GM13976 (cell line): ENCODE measurements around the gene KRTDAP.

Experiments
- DNase-seq: peaks from one replicate; pipeline ENCODE4 v3.0.0; 2012; ENCODE audit warnings: low spot score
- CTCF ChIP-seq: IDR thresholded peaks from 2 replicates; pipeline ENCODE4 v1.5.1; 2012; ENCODE audit warnings: borderline replicate concordance, mild to moderate bottlenecking; ENCODE audit not compliant: insufficient read depth; ENCODE audit errors: extremely low read depth, missing control alignments, control extremely low read depth
- in situ Hi-C: fragments of 300-500 bp; cut with MboI; formaldehyde crosslinking; loops from one replicate; pipeline ENCODE4 v1.12.0; 2022; ENCODE audit warnings: low sequenced_read_pairs, mixed read lengths, inconsistent platforms; ENCODE audit not compliant: unreplicated experiment

The KRTDAP gene

GRCh38 chr19:35522745-35523327 lies 32.6 kb upstream of the KRTDAP start:
- no peak for TF ChIP-seq CTCF
- in situ Hi-C loops = no loop called here
- no peak for DNase-seq

- no peak for DNase-seq
- TF ChIP-seq CTCF = no peak
- in situ Hi-C loops = no loop called here
These were observed 31.0 kb upstream of the KRTDAP start for GRCh38 chr19:35521124-35521743.

GRCh38 chr19:35519291-35519690 lies 29.0 kb upstream of the KRTDAP start:
- DNase-seq = no peak
- in situ Hi-C loops = no loop called here
- TF ChIP-seq CTCF = no peak

- no peak for DNase-seq
- no peak for TF ChIP-seq CTCF
- in situ Hi-C loops = no loop called here
These were observed 28.0 kb upstream of the KRTDAP start for GRCh38 chr19:35518313-35518712.

- in situ Hi-C loops = no loop called here
- DNase-seq = no peak
- TF ChIP-seq CTCF = no peak
These were observed 27.1 kb upstream of the KRTDAP start for GRCh38 chr19:35517342-35517741.

- in situ Hi-C loops = no loop called here
- DNase-seq = no peak
- TF ChIP-seq CTCF = no peak
These were observed 26.0 kb upstream of the KRTDAP start for GRCh38 chr19:35516310-35516709.
